MM.1S (cell line): ENCODE results near the gene CAP2.

ENCODE experiments used
- DNase-seq: peaks from one replicate; pipeline ENCODE4 v3.0.0-alpha.2; 2015
- H2AFZ ChIP-seq: fragments of 300-600 bp; sonication (generic); 2 replicates; pipeline ENCODE4 v1.6.0; 2016; ENCODE audit warnings: antibody characterized with exemption, low read length
- H3F3A ChIP-seq: fragments of 300-600 bp; sonication (generic); 2 replicates; pipeline ENCODE4 v1.6.1; 2016; ENCODE audit warnings: mild to moderate bottlenecking, antibody characterized with exemption, low read length, moderate library complexity, mixed read lengths; ENCODE audit not compliant: insufficient read depth
- H3K27ac ChIP-seq: fragments of 300-600 bp; sonication (generic); 2 replicates; pipeline ENCODE4 v1.5.1; 2016; ENCODE audit warnings: mild to moderate bottlenecking, low read length
- H3K27me3 ChIP-seq: fragments of 300-600 bp; sonication (generic); replicated peaks from 2 replicates; pipeline ENCODE4 v1.6.0; 2016; ENCODE audit warnings: low read length; ENCODE audit not compliant: insufficient read depth
- H3K36me3 ChIP-seq: fragments of 300-600 bp; sonication (generic); replicated peaks from 2 replicates; pipeline ENCODE4 v1.6.1; 2016; ENCODE audit warnings: mild to moderate bottlenecking, low read length, mixed read lengths; ENCODE audit not compliant: insufficient read depth
- H3K4me1 ChIP-seq: fragments of 300-600 bp; sonication (generic); 2 replicates; pipeline ENCODE4 v1.6.1; 2016; ENCODE audit warnings: low read length, mixed read lengths
- H3K4me2 ChIP-seq: fragments of 300-600 bp; sonication (generic); 2 replicates; pipeline ENCODE4 v1.6.0; 2016; ENCODE audit warnings: low read depth, low read length
- H3K4me3 ChIP-seq: fragments of 300-600 bp; sonication (generic); 2 replicates; pipeline ENCODE4 v1.5.1; 2016; ENCODE audit warnings: low read length, mixed read lengths
- H3K79me2 ChIP-seq: fragments of 300-600 bp; sonication (generic); 2 replicates; pipeline ENCODE4 v1.6.1; 2016; ENCODE audit warnings: mixed run types, low read length, mixed read lengths
- H3K9ac ChIP-seq: fragments of 300-600 bp; sonication (generic); 2 replicates; pipeline ENCODE4 v1.6.1; 2016; ENCODE audit warnings: low read length, mixed read lengths
- H3K9me2 ChIP-seq: fragments of 300-600 bp; sonication (generic); replicated peaks from 2 replicates; pipeline ENCODE4 v1.6.1; 2016; ENCODE audit warnings: mild to moderate bottlenecking, low read length, mixed read lengths; ENCODE audit not compliant: insufficient read depth
- H3K9me3 ChIP-seq: fragments of 300-600 bp; sonication (generic); replicated peaks from 2 replicates; pipeline ENCODE4 v1.6.1; 2016; ENCODE audit warnings: mild to moderate bottlenecking, low read length, mixed read lengths; ENCODE audit not compliant: insufficient read depth
- H4K20me1 ChIP-seq: fragments of 300-600 bp; sonication (generic); 2 replicates; pipeline ENCODE4 v1.6.1; 2016; ENCODE audit warnings: mild to moderate bottlenecking, low read length, moderate library complexity, mixed read lengths; ENCODE audit not compliant: insufficient read depth
- CTCF ChIP-seq: fragments of 300-600 bp; sonication (generic); IDR thresholded peaks from 2 replicates; pipeline ENCODE4 v1.5.1; 2016; ENCODE audit warnings: antibody characterized with exemption, low read length, mixed read lengths
- EZH2 ChIP-seq: fragments of 300-600 bp; sonication (generic); optimal IDR thresholded peaks from 2 replicates; pipeline ENCODE3; 2017; ENCODE audit warnings: low read depth, mild to moderate bottlenecking, antibody characterized with exemption, low read length, mixed read lengths
- EZH2phosphoT487 ChIP-seq: fragments of 300-600 bp; sonication (generic); IDR thresholded peaks from 2 replicates; pipeline ENCODE4 v1.6.1; 2018; ENCODE audit warnings: antibody characterized with exemption, low read length

The CAP2 gene

GRCh38 chr6:17365961-17366360 lies 27.4 kb upstream of the CAP2 start:
- no peaks in the 10 kb centered on the region for H3K9me3 ChIP-seq
- H3K9ac ChIP-seq = no peak overlapping the region
- no peaks in the 10 kb centered on the region for H3F3A ChIP-seq
- no peak overlapping the region for H2AFZ ChIP-seq
- no peak overlapping the region for H3K27ac ChIP-seq
- H3K79me2 ChIP-seq = no peaks in the 10 kb centered on the region
- H3K9me2 ChIP-seq = no peaks in the 10 kb centered on the region
- no peaks in the 10 kb centered on the region for H3K36me3 ChIP-seq
- H3K27me3 ChIP-seq = no peaks in the 10 kb centered on the region
- H3K4me1 ChIP-seq = no peaks in the 10 kb centered on the region
- no peaks in the 10 kb centered on the region for H4K20me1 ChIP-seq
- TF ChIP-seq EZH2 = no peak
- TF ChIP-seq CTCF = no peak
- TF ChIP-seq EZH2phosphoT487 = no peak
- H3K4me2 ChIP-seq = no peak overlapping the region
- no peak for DNase-seq
- no peak overlapping the region for H3K4me3 ChIP-seq

- H4K20me1 ChIP-seq = no peaks in the 10 kb centered on the region
- H3K79me2 ChIP-seq = no peaks in the 10 kb centered on the region
- DNase-seq = no peak
- no peak overlapping the region for H3K27ac ChIP-seq
- no peaks in the 10 kb centered on the region for H3K4me1 ChIP-seq
- H2AFZ ChIP-seq = no peak overlapping the region
- H3K4me2 ChIP-seq = no peak overlapping the region
- no peaks in the 10 kb centered on the region for H3K27me3 ChIP-seq
- H3K9me3 ChIP-seq = no peaks in the 10 kb centered on the region
- no peak for TF ChIP-seq EZH2phosphoT487
- no peak for TF ChIP-seq CTCF
- TF ChIP-seq EZH2 = no peak
- no peaks in the 10 kb centered on the region for H3K36me3 ChIP-seq
- H3F3A ChIP-seq = no peaks in the 10 kb centered on the region
- no peaks in the 10 kb centered on the region for H3K9me2 ChIP-seq
- no peak overlapping the region for H3K9ac ChIP-seq
- H3K4me3 ChIP-seq = no peak overlapping the region
Measured at GRCh38 chr6:17367868-17368267, 25.5 kb upstream of the CAP2 start.

GRCh38 chr6:17381424-17382147 lies 11.8 kb upstream of the CAP2 start:
- TF ChIP-seq EZH2 (no peak), CTCF (no peak), EZH2phosphoT487 (no peak)
- no peaks in the 10 kb centered on the region for H3K9me2 ChIP-seq
- H3K79me2 ChIP-seq = no peaks in the 10 kb centered on the region
- H3K36me3 ChIP-seq = no peaks in the 10 kb centered on the region
- no peak overlapping the region for H2AFZ ChIP-seq
- no peaks in the 10 kb centered on the region for H3F3A ChIP-seq
- H4K20me1 ChIP-seq = no peaks in the 10 kb centered on the region
- H3K9ac ChIP-seq = no peak overlapping the region
- H3K4me3 ChIP-seq = no peak overlapping the region
- no peak overlapping the region for H3K4me2 ChIP-seq
- no peak for DNase-seq
- H3K27ac ChIP-seq = no peak overlapping the region
- no peaks in the 10 kb centered on the region for H3K27me3 ChIP-seq
- H3K9me3 ChIP-seq = no peaks in the 10 kb centered on the region
- no peaks in the 10 kb centered on the region for H3K4me1 ChIP-seq
